ENCODE data around the gene BMP2K.

Gene BMP2K

GRCh38 chr4:78768452-78769180 lies 7.5 kb upstream of the BMP2K start:
- Histone ChIP-seq H3K27me3 (ENCODE audit: insufficient read depth, low read length) (no peaks in the 10 kb centered on the region), H3K4me3 (ENCODE audit: low read length) (no peak overlapping the region), H3K36me3 (ENCODE audit: insufficient read depth, low read length) (no peaks in the 10 kb centered on the region), H2AFZ (ENCODE audit: low read depth, low read length) (no peak overlapping the region), H3K9me3 (ENCODE audit: low read length) (no peaks in the 10 kb centered on the region), H3K4me1 (ENCODE audit: insufficient read depth, low read length) (no peaks in the 10 kb centered on the region)

- peaks cover 5% of the 10 kb centered on the region for H3K4me1 ChIP-seq (ENCODE audit: insufficient read depth, low read length)
- no peaks in the 10 kb centered on the region for H3K27me3 ChIP-seq (ENCODE audit: insufficient read depth, low read length)
Measured at GRCh38 chr4:78770091-78770642, 6.0 kb upstream of the BMP2K start.

DNA sequence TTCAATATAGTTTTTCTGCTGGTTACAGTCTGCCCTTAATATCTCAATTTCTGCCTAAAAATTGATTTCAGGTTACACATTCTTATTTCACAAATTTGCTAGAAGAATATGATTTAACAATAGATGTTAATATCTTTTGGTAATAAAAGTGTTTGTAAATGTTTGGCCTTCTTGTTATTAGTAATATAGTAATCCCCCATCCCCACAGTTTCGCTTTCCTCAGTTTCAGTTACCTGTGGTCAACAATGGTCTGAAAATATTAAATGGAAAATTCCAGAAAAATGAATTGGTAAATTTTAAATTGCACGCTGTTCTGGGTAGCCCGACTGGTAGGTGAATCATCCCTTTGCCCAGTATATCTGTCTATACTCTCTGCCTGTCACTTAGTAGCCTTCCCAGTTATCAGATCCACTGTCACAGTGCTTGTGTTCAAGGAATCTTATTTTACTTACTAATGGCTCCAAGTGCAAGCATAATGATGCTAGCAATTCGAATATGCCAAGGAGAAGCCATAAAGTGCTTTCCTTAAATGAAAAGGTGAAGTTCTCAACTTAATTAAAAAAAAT lies 3.5 kb upstream of the BMP2K start:
- no peaks in the 10 kb centered on the region for H3K9me3 ChIP-seq (ENCODE audit: low read length)
- H3K36me3 ChIP-seq (ENCODE audit: insufficient read depth, low read length): no peaks in the 10 kb centered on the region
- H3K4me1 ChIP-seq (ENCODE audit: insufficient read depth, low read length): peaks cover 8% of the 10 kb centered on the region
- H2AFZ ChIP-seq (ENCODE audit: low read depth, low read length): no peak overlapping the region
- no peak overlapping the region for H3K4me3 ChIP-seq (ENCODE audit: low read length)
- no peaks in the 10 kb centered on the region for H3K27me3 ChIP-seq (ENCODE audit: insufficient read depth, low read length)

More at GRCh38 chr4:78770091-78770642, 6.0 kb upstream of the BMP2K start:
- no peak overlapping the region for H2AFZ ChIP-seq (ENCODE audit: low read depth, low read length)
- no peaks in the 10 kb centered on the region for H3K9me3 ChIP-seq (ENCODE audit: low read length)
- H3K36me3 ChIP-seq (ENCODE audit: insufficient read depth, low read length): no peaks in the 10 kb centered on the region
- H3K4me3 ChIP-seq (ENCODE audit: low read length): no peak overlapping the region

GRCh38 chr4:78774417-78774816 lies 1.7 kb upstream of the BMP2K start:
- peaks cover 22% of the 10 kb centered on the region for H3K4me1 ChIP-seq (ENCODE audit: insufficient read depth, low read length)
- H2AFZ ChIP-seq (ENCODE audit: low read depth, low read length): no peak overlapping the region
- no peaks in the 10 kb centered on the region for H3K36me3 ChIP-seq (ENCODE audit: insufficient read depth, low read length)
- H3K9me3 ChIP-seq (ENCODE audit: low read length): no peaks in the 10 kb centered on the region
- H3K4me3 ChIP-seq (ENCODE audit: low read length): peak overlapping the region; percentile 74
- H3K27me3 ChIP-seq (ENCODE audit: insufficient read depth, low read length): no peaks in the 10 kb centered on the region

- peak overlapping the region; percentile 74 for H3K4me3 ChIP-seq (ENCODE audit: low read length)
- H3K27me3 ChIP-seq (ENCODE audit: insufficient read depth, low read length): no peaks in the 10 kb centered on the region
- H3K9me3 ChIP-seq (ENCODE audit: low read length): no peaks in the 10 kb centered on the region
- H3K4me1 ChIP-seq (ENCODE audit: insufficient read depth, low read length): peaks cover 22% of the 10 kb centered on the region
- H3K36me3 ChIP-seq (ENCODE audit: insufficient read depth, low read length): no peaks in the 10 kb centered on the region
- peak overlapping the region; percentile 94 for H2AFZ ChIP-seq (ENCODE audit: low read depth, low read length)
Measured at GRCh38 chr4:78775303-78776078, 659 bp upstream of the BMP2K start.

GRCh38 chr4:78776729-78777575 lies 802 bp downstream of the BMP2K start:
- peak overlapping the region; percentile 11 for H2AFZ ChIP-seq (ENCODE audit: low read depth, low read length)
- H3K9me3 ChIP-seq (ENCODE audit: low read length): no peaks in the 10 kb centered on the region
- peaks cover 22% of the 10 kb centered on the region for H3K4me1 ChIP-seq (ENCODE audit: insufficient read depth, low read length)
- H3K27me3 ChIP-seq (ENCODE audit: insufficient read depth, low read length): no peaks in the 10 kb centered on the region
- peak overlapping the region; percentile 74 for H3K4me3 ChIP-seq (ENCODE audit: low read length)
- no peaks in the 10 kb centered on the region for H3K36me3 ChIP-seq (ENCODE audit: insufficient read depth, low read length)

- Histone ChIP-seq H3K4me3 (ENCODE audit: low read length) (peak overlapping the region; percentile 74), H3K9me3 (ENCODE audit: low read length) (no peaks in the 10 kb centered on the region), H3K4me1 (ENCODE audit: insufficient read depth, low read length) (peaks cover 22% of the 10 kb centered on the region), H2AFZ (ENCODE audit: low read depth, low read length) (peak overlapping the region; percentile 11), H3K27me3 (ENCODE audit: insufficient read depth, low read length) (no peaks in the 10 kb centered on the region), H3K36me3 (ENCODE audit: insufficient read depth, low read length) (no peaks in the 10 kb centered on the region)
Measured at GRCh38 chr4:78777576-78777940, 1.4 kb downstream of the BMP2K start.

DNA sequence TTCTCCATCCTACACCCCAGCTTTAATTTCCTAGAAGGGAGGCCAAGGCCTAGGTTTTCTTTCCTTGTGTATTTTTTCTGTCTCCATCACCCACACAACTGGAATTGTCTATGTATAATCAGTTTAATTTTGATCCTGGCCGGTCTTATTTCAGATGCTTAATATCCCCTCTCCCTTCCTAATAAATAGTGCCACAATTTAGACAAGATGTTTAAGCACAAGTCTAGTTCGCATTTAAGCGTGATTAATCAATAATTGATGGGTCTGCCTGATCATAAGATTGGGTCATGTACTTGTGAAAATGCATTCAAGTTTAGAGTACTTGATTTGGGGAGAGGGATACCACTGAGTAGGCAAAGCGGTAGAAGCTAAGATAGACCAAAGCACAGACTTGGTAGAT lies 2.4 kb downstream of the BMP2K start:
- Histone ChIP-seq H3K4me1 (ENCODE audit: insufficient read depth, low read length) (peaks cover 22% of the 10 kb centered on the region), H3K36me3 (ENCODE audit: insufficient read depth, low read length) (no peaks in the 10 kb centered on the region), H3K4me3 (ENCODE audit: low read length) (peak overlapping the region; percentile 74), H2AFZ (ENCODE audit: low read depth, low read length) (no peak overlapping the region), H3K27me3 (ENCODE audit: insufficient read depth, low read length) (no peaks in the 10 kb centered on the region), H3K9me3 (ENCODE audit: low read length) (no peaks in the 10 kb centered on the region)

DNA sequence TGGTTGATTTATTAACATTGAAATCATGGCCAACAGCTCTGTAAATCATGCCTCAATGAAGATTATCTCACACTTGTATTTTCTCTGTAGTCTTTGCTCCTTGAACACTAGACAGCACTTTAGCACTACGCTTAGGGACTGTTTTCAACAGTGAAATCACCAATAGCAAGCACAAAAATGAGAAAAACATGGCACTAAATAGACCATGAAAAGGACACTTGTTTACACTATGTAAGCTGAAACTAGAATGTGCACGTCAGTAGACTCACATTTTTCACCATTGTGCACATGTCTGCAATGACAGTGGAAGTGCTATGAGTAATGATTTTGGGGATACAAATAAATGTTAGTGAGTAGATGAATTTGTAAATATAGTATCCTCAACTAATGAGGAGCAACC lies 3.1 kb downstream of the BMP2K start:
- no peak overlapping the region for H3K4me3 ChIP-seq (ENCODE audit: low read length)
- no peak overlapping the region for H2AFZ ChIP-seq (ENCODE audit: low read depth, low read length)

GRCh38 chr4:78780093-78780492 lies 3.9 kb downstream of the BMP2K start:
- Histone ChIP-seq H3K4me1 (ENCODE audit: insufficient read depth, low read length) (peaks cover 18% of the 10 kb centered on the region), H3K36me3 (ENCODE audit: insufficient read depth, low read length) (no peaks in the 10 kb centered on the region), H3K4me3 (ENCODE audit: low read length) (no peak overlapping the region), H3K27me3 (ENCODE audit: insufficient read depth, low read length) (no peaks in the 10 kb centered on the region), H3K9me3 (ENCODE audit: low read length) (no peaks in the 10 kb centered on the region), H2AFZ (ENCODE audit: low read depth, low read length) (no peak overlapping the region)

More for the DNA sequence above, 3.1 kb downstream of the BMP2K start:
- Histone ChIP-seq H3K27me3 (ENCODE audit: insufficient read depth, low read length) (no peaks in the 10 kb centered on the region), H3K4me1 (ENCODE audit: insufficient read depth, low read length) (peaks cover 22% of the 10 kb centered on the region), H3K36me3 (ENCODE audit: insufficient read depth, low read length) (no peaks in the 10 kb centered on the region), H3K9me3 (ENCODE audit: low read length) (no peaks in the 10 kb centered on the region)

DNA sequence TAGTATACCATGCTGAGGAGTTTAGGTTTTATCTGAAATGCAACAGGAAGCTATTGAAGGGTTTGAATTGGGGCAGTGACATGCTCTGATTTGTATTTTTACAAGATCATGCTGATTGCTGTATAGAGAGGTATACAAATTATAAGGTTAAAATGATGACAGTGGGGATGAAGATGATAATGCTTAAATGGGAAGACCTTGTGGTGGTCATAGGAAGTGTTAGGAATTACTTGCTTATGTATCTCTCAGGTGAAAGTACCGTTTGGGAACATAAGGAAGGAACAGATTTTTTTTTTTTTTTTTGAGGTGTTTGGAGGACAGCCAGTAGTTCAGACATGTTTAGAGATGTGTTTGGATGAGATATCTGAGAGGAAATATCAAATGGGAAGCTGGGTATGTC lies 5.0 kb downstream of the BMP2K start:
- H3K36me3 ChIP-seq (ENCODE audit: insufficient read depth, low read length): no peaks in the 10 kb centered on the region
- H3K4me3 ChIP-seq (ENCODE audit: low read length): no peak overlapping the region
- H3K4me1 ChIP-seq (ENCODE audit: insufficient read depth, low read length): peaks cover 17% of the 10 kb centered on the region
- no peaks in the 10 kb centered on the region for H3K9me3 ChIP-seq (ENCODE audit: low read length)
- H2AFZ ChIP-seq (ENCODE audit: low read depth, low read length): no peak overlapping the region
- H3K27me3 ChIP-seq (ENCODE audit: insufficient read depth, low read length): no peaks in the 10 kb centered on the region

DNA sequence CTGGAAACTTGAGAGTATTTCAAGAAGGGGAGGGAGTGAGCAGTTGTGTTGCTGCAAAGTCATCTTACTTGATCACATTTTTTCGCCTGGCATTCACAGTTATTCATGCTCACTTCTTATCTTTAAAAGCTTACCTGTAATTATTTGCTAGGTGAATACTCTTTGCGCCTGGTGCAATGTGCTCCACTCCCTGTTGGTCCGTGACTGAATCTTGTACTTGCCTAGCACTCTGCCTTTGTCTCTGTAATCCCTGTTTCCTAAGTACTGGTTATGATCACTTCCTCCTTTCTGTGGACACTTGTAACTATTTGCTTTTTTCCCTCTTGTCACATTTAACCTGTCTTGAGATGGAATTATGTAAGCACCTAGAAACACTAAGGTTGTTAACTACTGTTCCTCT lies 5.8 kb downstream of the BMP2K start:
- Histone ChIP-seq H3K27me3 (ENCODE audit: insufficient read depth, low read length) (no peaks in the 10 kb centered on the region), H2AFZ (ENCODE audit: low read depth, low read length) (no peak overlapping the region), H3K9me3 (ENCODE audit: low read length) (no peaks in the 10 kb centered on the region), H3K4me3 (ENCODE audit: low read length) (no peak overlapping the region), H3K36me3 (ENCODE audit: insufficient read depth, low read length) (no peaks in the 10 kb centered on the region), H3K4me1 (ENCODE audit: insufficient read depth, low read length) (peaks cover 17% of the 10 kb centered on the region)

All from neuron (in vitro differentiated cells).